GM21381 (cell line): ENCODE measurements around the gene JCHAIN.
A peak's percentile ranks its signal among the peaks of the same experiment; 100 is the strongest.
"Not testable (repeated sequence)": the region's sequence is repeated elsewhere in the genome, so short reads cannot be mapped to it uniquely, and the experiment has no call there.

ENCODE experiments used
- ATAC-seq: cut with Tn5 transposase; IDR thresholded peaks from one replicate; pipeline ENCODE4 v1.9.1; 2021; ENCODE audit warnings: mild to moderate bottlenecking, moderate library complexity; ENCODE audit not compliant: unreplicated experiment

The JCHAIN gene

DNA sequence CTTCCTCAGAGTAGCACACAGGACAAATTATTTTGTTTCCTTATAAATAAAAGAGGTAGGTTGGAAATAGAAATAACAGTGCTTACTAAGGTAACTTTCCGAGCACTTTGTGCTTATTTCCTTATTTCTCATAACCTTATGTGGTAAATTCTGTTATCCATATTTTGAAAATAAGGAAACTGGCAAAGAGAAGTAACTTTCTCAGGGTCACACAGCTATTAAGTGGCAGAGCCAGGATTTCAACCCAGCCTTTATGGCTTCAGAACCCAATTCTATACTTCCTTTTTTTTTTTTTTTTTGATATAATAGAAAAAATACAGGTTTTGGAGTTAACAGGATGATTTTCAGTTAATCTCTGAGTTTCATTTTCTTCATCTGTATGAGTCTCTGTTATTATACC, 25.4 kb upstream of the JCHAIN start:
- no peak for ATAC-seq

DNA sequence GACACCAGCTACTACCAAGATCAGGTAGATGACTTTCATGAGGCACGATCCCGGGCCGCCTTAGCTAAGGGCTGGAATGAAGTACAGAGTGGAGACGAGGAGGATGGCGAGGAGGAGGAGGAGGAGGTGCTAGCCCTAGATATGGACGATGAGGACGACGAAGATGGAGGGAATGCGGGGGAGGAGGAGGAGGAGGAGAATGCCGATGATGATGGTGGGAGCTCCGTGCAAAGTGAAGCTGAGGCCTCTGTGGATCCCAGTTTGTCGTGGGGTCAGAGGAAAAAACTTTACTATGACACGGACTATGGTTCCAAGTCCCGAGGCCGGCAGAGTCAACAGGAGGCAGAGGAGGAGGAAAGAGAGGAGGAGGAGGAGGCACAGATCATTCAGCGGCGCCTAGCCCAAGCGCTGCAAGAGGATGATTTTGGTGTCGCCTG, 22.5 kb upstream of the JCHAIN start:
- no peak for ATAC-seq

DNA sequence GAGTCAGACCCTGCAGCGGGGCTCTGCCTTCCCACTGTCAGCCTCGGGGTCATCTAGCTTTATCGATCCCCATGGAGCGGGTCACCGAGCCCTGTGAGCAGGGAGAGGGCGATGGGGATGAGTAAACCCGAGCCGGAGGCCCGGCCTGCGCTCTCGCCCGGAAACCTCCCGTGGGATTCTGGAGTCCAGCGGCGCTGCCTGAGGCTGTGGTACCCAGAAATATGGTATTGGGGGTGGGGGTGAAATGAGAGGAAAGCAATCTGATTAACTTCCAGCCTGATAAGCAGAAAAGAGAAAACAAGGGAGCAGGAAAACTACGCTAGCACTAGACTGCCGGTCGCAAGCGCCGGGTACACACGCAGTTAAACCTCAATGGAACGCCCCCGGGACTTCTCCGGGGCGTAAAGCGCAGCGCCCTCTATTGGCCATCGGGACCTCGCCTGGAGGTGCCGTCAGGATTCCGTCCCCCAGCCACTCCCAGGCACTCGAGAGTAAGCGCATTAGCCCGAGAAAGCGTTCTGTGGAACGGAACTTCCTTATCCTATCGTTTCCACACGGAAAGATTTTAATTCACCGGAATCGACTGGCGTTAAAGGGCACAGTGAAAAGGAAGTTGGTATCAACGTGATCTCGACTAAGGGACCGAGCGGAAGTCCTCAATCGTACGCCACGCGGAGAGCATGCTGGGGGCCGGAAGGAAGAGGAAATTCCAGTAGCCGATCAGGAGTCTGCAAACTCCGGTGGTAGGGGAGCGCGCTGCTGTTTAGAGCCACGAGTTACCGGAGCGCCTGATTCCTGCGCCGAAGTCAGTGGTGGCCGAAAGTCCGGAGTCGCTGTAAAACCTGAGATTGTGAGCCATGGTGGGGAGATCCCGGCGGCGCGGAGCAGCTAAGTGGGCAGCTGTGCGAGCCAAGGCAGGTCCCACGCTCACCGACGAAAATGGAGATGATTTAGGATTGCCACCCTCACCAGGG, 21.8 kb upstream of the JCHAIN start, which contains the start of gene UTP3:
UTP3 (plus strand) TSS at position 712 of the 974 bp plus-strand sequence; CDS start at position 858, 146 bp downstream.
- ATAC-seq = peak; percentile 94

DNA sequence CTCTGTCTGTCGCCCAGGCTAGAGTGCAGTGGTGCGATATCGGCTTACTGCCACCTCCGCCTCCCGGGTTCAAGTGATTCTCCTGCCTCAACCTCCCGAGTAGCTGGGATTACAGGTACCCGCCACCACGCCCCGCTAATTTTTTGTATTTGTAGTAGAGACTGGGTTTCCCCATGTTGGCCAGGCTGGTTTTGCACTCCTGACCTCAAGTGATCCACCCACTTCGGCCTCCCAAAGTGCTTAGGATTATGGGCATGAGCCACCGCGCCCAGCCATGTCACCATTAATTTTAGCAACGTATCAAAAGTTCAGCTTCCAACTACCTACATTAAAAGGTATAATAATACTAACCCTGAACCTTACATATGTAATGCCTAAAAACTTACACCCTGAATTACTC, 21.1 kb upstream of the JCHAIN start:
- no peak for ATAC-seq

DNA sequence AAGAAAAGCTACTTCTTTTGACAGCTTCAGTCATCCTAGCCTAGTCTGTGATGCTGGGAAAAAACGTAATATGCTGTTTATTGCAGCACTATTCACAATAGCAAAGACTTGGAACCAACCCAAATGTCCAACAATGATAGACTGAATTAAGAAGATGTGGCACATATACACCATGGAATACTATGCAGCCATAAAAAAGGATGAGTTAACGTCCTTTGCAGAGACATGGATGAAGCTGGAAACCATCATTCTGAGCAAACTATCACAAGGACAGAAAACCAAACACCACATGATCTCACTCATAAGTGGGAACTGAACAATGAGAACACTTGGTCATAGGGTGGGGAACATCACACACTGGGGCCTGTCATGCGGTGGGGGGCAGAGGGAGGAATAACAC, 15.8 kb upstream of the JCHAIN start:
- ATAC-seq = not testable (repeated sequence)

DNA sequence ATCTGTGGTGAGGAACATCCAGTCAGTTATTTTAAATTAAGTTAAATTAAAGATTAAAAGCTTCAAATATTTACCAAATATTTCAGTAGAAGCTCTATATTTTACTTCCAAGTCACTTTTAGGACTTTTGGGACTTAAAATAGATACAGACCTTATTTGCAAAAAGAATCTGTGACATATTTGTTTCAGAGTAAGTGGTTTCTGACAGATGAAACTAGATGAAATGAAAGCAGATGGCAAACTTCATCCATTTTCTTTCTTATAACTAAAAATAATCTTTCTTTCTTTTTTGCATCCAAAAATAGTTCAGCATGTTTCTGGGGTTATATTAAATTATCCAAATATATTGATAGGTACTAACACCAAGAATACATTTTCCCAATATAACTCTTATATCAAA, 15.4 kb upstream of the JCHAIN start:
- ATAC-seq = no peak

DNA sequence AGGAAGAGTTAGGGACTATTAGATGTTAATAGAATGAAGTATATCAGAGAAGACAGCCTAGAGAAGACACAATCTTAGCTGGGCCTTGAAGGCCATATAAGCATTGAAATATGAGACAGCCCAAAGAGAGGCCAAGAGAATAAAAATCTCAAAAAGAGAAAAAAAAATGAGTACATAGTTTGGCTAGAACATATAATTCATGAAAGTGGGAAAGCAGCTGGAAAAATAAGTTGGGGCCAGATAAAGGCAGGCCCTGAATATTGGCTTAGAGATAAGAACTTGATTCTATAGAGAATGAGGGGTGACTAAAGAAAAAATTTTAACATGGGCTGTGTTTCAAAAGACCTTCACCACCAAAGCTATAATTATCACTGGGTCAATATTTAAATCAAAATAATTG, 14.6 kb upstream of the JCHAIN start:
- no peak for ATAC-seq

DNA sequence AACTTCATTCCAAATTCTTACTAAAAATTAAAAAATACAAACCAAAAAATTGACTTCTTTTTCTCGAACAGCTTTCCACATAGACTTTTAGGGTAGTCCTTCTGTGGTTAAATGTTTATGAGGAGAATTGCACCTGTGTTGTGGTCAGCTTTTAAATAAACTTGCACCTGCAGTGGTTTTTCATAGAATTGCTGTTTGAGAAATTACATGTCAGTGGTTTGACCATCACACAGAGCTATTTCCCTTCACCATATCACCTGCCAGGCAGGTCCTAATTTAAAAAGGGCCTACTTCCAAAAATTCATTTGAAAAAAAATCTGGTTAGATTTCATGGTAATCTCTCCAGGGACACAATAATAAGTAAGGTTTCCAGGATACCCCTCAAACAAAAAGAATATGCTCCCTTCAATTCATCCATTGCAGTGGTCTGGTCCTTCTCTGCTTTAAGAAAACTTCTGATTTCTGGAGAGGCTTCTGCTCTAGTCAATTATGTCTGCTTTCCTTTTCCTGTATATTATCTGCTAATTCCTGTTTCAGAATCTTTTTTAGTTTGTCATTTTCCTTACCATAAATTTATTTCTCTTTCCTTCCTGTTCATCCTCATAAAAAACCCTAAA, 12.2 kb upstream of the JCHAIN start:
- peak; percentile 76 for ATAC-seq

DNA sequence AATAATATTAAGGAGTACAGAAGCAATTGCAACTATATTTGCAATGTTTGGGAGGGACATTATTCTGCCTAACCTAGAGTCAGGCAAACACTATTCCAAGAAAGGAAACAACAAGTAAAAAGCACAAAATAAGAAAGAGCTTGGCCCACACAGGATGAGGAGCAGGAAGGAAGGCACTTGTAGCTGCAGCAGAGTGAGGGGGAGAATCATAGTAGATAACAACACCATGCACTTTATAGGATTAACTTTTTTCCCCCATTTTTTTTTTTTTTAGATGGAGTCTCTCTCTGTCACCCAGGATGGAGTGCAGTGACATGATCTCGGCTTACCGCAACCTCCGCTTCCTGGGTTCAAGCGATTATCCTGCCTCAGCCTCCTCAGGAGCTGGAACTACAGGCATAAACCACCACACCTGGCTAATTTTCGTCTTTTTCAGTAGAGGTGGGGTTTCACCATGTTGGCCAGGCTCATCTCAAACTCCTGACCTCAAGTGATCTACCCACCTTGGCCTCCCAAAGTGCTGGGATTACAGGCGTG, 10.3 kb upstream of the JCHAIN start:
- ATAC-seq = no peak

DNA sequence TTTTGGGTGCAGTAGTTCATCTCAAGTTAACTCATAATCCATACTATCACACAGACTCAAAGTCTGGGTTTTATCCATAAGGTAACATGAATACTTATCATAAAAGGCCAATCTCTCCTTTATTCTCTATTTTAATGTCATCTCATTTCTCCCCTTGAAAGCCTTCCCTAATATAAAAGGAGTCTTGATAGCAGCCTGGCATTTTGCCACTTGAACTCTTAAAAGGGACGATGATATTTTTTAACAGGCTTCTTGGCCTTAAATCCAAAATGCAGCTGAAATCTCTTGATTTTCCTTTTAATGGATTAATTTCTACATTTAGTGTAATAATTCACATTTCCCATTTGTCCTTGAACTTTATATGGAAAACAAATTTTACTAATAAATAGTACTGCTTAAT, 8.4 kb upstream of the JCHAIN start:
- no peak for ATAC-seq

DNA sequence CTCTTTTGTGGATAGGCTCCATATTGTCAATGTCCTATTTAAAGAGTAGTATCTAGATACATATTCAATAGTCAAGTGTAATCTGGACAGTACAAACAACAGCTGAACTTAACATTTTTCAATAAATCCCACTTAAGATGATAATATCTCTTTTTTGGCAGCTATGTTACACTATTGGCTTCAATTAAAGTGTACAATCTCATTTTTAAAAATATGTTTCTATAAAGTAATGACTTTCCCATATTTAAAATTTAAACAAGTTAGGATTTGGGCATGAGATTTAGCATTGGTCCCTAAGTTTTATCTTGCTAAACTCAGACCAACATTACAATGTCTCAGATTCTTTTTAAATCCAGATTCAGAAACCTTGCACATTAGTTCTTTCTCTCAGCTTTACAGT, 7.9 kb upstream of the JCHAIN start:
- no peak for ATAC-seq

DNA sequence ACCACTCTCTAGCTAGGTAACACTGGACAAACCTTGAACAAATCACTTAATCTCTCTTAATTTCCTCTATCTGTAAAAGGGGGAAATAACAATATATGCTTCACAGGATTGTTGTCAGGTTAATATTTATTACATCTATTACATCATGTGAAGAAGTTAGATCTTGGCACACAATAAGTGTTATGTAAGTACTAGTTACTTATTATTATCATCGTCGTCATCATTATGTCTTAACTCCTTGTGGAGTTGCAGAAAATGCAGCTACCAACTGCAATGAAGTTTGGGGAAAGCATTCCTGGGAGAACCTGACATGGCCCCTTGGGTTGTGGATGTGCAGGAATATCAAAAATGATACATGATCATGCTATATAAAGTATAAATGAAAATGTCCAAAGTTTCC, 4.8 kb upstream of the JCHAIN start:
- ATAC-seq = no peak

DNA sequence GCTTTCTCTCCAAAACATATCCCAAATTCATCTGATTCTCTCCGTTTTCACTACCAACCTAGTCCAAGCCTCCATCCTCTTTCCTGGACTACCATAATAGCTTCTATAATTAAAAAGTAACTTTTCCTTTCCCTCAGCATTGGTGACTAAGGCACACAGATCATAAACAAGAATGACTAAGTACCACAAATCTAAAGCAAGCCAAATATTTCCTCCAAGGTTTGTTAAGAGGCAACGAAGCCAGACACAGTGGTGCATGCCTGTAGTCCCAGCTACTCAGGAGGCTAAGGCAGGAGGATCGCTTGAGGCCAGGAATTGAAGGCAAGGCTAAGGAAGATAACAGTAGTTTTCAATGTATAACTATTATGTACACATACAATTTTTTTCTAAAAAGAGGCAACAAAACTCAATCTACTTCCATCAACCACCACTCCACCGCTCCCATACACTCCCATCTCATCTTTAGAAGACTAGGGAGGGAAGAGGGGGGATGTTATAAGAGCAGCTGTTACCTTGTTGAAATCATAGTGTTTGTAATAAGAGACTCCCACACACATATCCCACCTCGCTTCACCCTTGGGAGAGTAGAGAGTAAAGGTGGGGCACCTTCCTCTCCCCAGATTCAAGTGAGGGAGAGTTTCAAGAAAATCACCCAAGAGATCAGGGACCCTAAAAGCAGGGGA, 4.2 kb upstream of the JCHAIN start:
- no peak for ATAC-seq

DNA sequence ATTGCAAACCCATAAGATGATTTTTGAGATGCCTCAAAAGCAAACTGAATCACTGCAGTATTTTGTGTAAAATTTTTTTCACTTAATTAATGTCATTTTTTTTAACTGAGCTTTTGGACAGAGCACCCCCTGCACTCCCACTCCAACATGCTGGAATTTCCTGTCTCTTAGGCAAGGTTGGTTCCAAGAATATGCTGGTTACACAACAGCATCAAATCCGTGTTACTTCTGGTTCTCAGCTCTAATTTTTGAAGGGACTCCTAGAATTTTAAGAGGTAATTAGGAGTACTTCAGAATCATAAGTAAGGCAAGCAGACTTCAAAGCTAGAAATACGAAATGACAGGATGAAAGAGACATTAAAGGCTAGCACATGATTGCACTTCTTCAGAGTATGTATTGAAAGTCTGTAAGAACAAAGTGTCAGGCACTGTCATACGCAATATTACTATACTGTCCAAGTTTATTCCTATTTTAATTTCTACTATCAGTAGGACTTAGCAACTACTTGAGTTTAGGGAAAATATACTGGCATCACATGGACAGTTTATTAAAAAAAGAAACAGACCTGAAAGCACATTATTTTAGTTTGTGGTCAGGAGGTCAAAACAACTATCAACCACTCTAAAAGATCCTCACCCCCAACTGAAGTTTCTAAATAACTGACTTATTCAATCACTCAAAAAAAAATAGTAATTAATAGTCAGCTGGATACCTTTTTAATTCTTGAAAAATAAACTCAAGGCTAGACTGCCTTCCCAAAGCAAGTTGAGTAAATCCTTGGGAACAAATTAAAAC, 1.6 kb upstream of the JCHAIN start:
- ATAC-seq = no peak

DNA sequence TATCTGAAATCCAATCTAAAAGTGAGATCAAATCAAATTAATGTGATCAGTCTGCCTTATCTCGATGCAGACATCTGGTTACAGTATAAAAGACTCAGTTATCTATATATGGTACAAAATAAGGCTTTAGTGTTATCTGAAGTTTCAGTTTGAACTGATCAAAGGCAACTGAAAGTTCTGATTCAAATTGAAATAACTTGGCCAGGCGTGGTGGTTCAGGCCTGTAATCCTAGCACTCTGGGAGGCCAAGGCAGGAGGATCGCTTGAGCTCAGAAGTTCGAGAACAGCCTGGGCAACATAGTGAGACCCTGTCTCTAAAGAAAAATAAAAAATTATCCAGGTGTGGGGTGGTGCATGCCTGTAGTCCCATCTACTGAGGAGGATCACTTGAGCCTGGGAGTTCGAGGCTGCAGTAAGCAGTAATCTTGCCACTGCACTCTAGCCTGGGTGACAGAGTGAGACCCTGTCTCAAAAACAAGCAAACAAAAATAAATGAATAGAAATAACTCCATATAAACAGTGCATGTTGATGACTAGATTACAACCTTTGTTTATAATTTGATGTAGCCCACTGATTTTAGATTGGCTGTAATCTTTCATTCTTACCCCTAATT, 4.9 kb downstream of the JCHAIN start:
- not testable (repeated sequence) for ATAC-seq

DNA sequence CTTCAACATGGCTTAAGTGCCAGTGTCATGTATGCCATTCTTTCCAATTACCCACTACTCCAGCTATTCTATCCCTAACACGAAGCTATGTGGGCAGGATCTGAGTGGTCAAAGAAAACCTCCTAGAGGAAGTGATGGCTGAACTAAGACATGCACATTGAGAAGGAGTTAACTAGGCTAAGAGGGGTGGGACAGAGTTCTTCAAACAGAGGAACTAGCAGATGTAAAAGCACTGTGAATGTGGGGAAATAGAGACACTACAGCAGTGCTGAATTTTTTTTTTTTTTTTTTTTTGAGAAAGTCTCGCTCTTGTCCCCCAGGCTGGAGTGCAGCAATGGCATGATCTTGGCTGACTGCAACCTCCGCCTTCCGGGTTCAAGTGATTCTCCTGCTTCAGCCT, 6.2 kb downstream of the JCHAIN start:
- ATAC-seq = no peak

DNA sequence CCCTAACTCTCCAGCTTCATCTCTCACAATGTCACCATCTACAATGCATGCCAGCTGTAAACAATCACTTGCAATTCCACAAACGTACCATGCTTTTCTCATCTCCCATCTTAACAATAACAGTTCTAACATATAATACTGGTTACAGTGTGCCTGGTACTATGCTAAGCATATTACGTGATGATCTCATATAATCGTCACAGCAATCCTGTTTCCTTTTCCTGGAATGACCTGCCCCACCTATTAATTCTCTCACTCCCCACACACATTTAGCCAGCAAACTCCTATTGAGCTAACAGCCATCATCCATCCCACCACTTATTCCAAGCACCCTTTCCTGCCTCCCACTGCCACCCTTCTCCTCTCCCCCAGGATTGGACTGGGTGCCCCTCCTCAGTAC, 7.9 kb downstream of the JCHAIN start:
- ATAC-seq = no peak

DNA sequence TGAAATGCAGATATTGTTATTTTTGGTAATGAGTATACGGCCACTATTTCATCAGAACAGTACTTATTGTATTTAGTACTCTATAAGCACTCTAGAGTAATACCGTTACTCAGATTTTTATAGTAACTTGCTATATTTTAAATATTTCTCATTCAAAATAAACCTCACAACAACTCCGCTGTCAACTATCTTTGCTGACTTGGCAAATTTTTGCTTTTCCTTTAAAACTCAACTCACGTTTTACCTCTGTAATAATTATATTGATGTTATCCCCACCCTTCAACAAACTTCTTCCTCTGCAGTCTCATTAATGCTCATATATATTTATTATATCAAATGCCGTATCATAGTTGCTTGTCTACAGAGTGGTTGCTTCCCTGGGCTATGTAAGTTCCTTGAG, 9.0 kb downstream of the JCHAIN start:
- ATAC-seq = no peak

DNA sequence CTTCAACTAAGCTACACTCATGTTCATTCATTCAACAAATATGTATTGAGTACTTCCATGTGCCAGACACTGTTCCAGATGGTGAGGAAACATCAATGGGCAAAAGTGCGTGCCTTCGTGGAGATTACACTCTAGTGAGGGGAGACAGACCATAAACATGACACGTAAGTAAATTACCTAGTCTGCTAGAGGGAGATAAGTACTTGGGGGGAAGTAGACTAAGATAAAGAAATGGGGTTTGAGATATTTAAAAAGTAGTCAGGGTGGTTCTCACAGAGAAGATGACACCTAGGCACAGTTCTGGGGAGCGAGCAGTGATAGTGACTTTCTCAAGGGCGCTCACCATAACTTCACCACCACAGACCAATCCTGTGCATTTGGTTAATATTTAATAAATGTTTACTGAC, 11.7 kb downstream of the JCHAIN start:
- no peak for ATAC-seq

DNA sequence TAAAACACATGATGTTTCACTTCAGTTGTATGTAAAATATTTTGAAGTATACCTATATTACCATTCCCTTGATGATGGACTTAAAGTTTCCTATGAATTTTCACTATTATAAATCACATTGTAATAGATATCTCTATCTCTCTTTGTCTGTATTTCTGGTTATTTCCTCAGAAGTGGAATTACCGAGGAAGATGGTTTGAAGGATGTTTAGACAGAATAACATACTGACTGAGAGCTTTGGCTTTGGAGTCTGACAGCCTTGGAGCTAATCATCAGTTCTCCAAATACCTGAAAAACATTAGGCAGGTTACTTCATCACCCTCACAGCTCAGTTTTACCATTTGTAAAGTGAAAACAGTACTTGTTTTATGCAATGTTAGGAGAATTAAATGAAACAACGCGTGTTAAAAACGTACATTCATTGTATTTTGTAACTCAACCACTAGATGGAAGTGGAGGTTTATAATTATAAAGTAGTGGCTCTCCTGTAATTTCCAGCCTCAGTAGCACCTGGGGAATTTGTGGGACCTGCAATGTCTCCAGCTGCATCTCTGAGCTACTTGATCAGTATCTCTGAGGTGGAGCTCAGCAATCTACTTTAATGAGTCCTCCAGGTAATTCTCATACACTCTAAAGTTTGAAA, 14.3 kb downstream of the JCHAIN start:
- ATAC-seq = no peak
